Measurements from ENCODE around the gene DNLZ.

DNLZ gene

GRCh38 chr9:136375096-136375495 is 11.6 kb upstream of the DNLZ start:
- no peak for DNase-seq (ENCODE audit: low spot score)

- no peak for DNase-seq (ENCODE audit: low spot score)
Measured at GRCh38 chr9:136374183-136374575, 10.6 kb upstream of the DNLZ start.

GRCh38 chr9:136373300-136374182 is 10.0 kb upstream of the DNLZ start, which contains the start of gene CARD9:
Gene CARD9 (minus strand): TSS chr9:136373669. CDS start chr9:136372078, 1,591 bp downstream.
- no peak for DNase-seq (ENCODE audit: low spot score)

GRCh38 chr9:136372561-136373299 is 9.2 kb upstream of the DNLZ start:
- no peak for DNase-seq (ENCODE audit: low spot score)

- DNase-seq (ENCODE audit: low spot score), result no peak
Measured at GRCh38 chr9:136372006-136372405, 8.5 kb upstream of the DNLZ start.

GRCh38 chr9:136371533-136371880 is 8.0 kb upstream of the DNLZ start:
- DNase-seq (ENCODE audit: low spot score), result no peak

GRCh38 chr9:136370687-136371532 is 7.4 kb upstream of the DNLZ start:
- DNase-seq (ENCODE audit: low spot score), result peak; percentile 92

- no peak for DNase-seq (ENCODE audit: low spot score)
Measured at GRCh38 chr9:136370037-136370436, 6.5 kb upstream of the DNLZ start.

GRCh38 chr9:136368190-136368589 is 4.6 kb upstream of the DNLZ start:
- no peak for DNase-seq (ENCODE audit: low spot score)

GRCh38 chr9:136367296-136368145 is 4.0 kb upstream of the DNLZ start:
- DNase-seq (ENCODE audit: low spot score), result no peak

- no peak for DNase-seq (ENCODE audit: low spot score)
Measured at GRCh38 chr9:136366826-136367225, 3.3 kb upstream of the DNLZ start.

- no peak for DNase-seq (ENCODE audit: low spot score)
Measured at GRCh38 chr9:136365775-136366222, 2.3 kb upstream of the DNLZ start.

- no peak for DNase-seq (ENCODE audit: low spot score)
Measured at GRCh38 chr9:136364942-136365774, 1.6 kb upstream of the DNLZ start.

- DNase-seq (ENCODE audit: low spot score), result no peak
Measured at GRCh38 chr9:136363949-136364748, 605 bp upstream of the DNLZ start.

- DNase-seq (ENCODE audit: low spot score), result no peak
Measured at GRCh38 chr9:136362450-136362784, 1.1 kb downstream of the DNLZ start.

GRCh38 chr9:136361754-136362449 is 1.6 kb downstream of the DNLZ start:
- no peak for DNase-seq (ENCODE audit: low spot score)

- no peak for DNase-seq (ENCODE audit: low spot score)
Measured at GRCh38 chr9:136361047-136361753, 2.3 kb downstream of the DNLZ start.
